ENCODE measurements around the gene TMEM182.

The TMEM182 gene

DNA sequence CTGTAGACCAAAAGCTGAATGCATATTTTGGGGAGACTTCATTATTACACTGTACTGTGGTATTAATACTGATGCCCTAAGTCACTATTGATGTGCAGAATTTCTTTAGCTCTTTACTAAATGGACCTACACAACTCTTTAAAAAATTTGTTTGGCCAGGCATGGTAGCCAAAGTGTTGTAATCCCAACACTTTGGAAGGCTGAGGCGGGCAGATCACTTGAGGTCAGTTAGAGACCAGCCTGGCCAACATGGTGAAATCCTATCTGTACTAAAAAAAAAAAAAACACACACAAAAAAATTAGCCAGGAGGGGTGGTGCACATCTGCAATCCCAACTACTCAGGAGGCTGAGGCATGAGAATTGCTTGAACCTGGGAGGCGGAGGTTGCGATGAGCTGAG, 6.4 kb downstream of the TMEM182 start:
- no peak for DNase-seq

DNA sequence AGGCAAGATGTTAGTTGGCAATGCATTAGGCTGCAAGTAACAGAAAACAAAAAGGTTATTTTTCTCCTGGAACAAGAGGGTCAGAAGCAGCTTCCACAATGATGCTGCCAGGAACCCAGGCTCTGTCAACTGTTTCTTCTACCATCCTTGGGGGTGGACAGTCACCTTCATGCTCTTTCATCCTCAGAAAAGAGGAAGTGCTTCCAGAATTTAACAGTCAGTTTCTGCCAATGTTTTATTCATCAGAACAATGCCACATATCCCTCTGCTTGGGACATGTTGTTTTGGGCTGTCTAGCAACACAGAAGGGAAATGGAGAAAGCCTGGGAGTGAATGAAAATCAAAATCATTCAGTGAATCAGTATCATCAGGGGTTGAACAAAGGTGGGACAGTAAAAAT, 7.1 kb downstream of the TMEM182 start:
- DNase-seq: no peak

DNA sequence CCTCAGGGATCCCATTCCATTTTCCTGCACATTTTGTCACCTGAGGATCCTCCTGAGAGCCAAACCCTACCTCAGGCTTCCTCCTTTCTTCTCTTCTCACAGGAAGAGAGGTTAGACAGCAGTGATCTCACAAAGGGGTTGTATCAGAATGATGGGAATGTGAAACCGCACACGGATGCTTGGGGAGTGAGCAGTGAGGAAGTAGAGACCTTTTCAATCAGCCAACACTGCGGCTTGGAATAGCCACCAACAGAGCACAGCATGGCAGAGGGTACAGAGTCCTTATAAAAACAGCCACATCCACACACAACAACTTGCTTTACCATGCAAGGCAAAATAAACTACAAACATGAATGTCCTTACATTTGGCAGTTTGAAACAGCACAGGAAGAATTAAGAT, 8.7 kb downstream of the TMEM182 start:
- no peak for DNase-seq

DNA sequence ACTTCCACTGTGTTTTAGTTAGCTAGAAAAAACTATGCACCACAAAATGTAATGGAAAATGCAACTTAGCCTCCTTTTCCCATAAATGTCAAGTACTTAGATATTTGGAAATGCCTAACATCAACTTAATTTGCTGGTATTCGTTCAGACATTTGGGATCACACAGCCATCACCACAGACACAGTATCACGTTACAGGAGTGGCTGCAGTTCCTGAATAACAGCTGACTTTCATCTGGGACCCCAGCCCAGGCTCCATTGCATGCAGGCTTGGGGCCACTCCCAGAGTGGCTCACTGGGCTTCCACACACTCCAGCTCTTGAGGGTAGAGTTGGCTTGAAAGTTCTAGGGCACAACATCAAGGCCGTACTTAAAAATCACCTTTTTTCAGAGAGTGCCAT, 9.3 kb downstream of the TMEM182 start:
- DNase-seq: no peak

DNA sequence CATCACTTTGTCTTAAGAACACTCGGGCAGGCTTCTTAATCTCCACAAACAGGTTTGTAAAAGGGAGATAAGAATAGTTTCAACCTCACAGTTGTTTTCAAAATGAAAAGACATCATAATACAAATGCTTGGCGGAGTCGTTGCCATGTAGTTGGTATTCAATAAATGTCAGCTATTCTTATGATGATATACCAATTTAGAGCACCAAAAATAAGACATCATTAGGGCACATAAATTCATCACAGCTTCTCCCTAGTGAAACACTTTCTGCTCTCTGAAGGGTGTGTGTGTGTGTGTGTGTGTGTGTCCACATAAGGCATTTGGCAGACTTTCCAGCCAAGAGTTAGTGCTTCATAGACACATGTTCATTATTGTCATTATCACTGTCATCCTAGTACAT, 10.8 kb downstream of the TMEM182 start:
- DNase-seq: no peak

DNA sequence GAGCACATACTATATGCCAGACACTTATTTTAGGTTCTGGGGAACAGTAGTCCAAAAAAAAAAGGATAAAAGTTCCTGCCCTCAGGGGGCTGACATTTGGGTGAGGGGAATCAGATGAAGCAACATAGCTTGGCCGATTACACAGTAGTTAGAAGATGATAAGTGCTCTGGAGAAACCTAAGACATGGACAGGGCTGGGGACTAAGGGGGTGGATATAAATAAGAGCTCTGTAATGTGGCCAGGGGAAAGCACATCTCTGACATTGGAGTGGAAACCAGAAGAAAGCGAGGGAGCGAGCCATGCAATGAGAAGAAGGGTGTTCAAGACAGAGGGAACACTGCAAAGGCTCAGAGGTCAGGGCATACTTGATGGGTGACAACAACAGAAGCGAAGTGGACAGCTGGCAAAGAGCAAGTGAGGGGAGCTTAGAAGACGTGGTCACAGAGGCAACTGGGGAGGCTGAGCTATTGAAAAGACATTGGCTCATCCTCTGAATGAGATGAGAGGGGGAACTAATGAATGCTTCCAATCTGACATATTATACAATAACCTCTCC, 11.4 kb downstream of the TMEM182 start:
- no peak for DNase-seq

DNA sequence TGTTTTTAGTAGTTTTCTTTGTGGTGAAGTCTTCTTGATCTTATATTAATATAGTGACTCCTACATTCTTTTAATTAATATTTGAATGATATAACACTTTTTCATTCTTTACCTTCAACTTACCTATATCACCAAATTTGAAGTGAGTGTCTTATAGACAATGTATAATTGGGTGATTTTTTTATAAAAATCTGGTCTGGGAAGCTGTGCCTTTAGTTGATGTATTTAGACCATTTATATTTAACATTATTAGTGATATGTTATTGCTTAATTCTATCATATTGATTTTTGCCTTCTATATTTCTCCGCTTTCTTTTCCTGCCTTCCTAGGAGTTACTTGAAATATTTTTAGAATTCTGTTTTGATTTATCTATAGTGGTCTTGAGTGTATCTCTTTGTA, 16.4 kb downstream of the TMEM182 start:
- DNase-seq: no peak

DNA sequence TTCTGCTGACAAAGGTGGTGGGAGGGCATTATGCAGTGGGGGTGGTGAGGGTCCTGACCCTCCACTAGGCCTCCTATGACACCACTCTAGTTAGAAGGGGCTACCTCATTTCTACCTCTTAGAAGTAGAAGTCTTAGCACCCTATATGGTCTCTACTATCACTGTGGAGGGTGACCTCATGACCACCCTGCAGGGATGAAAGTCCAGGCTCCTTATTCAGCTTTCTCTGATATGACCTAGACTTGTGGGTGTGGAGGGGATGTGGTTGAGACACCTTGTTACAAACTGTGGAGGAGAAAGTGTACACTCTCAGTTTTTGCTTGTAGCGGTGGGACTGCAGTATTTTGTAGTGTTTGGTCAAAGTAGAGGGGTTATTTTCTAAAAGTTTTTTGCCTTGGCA, 18.6 kb downstream of the TMEM182 start:
- no peak for DNase-seq

DNA sequence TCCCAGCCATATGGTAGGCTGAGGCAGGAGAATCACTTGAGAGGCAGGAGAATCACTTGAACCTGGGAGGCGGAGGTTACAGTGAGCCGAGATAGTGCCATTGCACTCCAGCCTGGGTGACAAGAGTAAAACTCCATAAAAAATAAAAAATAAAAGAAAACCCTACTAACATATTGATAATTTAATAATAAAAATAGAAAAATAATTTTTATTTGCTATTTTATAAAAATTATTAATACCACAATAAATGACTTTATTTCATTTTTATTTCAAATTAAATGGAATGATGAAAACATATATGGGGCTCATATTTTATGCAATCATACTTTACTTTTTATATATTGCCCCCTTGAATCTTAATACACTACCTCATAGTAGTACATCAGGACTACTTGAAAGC, 20.4 kb downstream of the TMEM182 start:
- no peak for DNase-seq

DNA sequence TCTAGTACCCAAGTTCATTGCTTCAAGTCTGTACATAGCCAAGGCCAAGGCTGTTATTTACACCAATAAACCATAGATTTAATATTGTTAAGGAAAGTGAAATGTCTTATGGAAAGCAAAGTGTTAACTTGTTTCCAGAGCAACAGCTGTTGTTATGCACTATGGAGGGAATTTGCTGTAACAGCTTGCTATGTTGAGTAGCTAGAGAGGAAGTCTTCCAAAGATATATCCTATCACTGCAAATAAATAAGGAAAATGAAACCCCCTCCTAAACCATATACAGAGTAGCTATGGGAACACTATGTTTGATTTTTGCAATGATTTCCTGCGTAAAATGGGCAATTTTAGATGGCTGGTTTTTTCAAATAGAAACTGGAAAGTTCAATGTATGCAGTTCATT, 21.1 kb downstream of the TMEM182 start:
- DNase-seq: no peak

DNA sequence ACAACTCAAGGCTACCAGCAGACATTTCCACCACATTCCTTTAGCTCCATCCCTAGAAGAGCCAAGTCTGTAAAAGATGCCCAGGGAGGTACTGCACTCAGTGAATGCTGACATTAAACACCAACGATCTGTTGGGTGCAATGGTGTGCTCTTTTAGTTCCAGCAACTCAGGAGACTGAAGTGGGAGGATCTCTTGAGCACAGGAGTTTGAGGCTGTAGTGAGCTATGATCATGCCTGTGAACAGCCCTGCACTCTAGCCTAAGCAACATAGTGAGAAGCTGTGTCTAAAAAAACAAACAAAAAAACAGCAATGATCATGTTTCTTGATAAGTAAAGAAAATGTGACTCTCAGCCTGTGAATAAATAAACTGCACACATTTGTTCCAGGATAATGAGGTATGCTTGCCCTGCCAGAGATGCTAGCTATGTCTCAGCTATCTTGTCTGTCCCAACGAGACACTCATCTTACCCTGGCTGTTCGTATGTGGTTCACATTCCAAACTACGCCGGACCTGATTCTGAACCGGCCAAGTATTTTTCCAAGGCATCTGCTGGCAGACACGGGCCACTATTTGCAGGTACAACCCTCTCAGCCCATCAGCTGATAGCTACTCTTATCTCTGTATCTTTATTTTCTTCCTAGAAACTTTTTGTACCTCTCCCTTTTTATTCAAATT, 21.8 kb downstream of the TMEM182 start:
- DNase-seq: no peak

DNA sequence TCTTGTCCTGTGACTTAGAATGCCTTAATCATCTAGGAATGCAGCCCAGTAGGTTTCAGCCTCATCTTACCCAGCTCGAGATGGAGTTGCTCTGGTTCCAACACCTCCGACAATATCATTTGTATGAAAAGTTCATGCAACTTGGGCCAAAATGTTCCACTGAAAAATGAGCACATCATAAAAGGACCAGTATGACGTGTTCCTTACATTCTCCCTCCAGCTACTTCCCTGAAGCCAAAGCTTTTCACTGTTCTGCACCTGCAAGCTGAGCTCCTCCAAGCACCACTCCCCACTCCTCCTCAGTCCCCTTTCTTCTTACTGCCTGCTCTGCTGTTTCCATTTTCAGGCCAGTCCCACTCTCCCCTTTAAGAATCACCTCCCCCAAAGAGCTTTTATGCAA, 23.1 kb downstream of the TMEM182 start:
- DNase-seq: no peak

DNA sequence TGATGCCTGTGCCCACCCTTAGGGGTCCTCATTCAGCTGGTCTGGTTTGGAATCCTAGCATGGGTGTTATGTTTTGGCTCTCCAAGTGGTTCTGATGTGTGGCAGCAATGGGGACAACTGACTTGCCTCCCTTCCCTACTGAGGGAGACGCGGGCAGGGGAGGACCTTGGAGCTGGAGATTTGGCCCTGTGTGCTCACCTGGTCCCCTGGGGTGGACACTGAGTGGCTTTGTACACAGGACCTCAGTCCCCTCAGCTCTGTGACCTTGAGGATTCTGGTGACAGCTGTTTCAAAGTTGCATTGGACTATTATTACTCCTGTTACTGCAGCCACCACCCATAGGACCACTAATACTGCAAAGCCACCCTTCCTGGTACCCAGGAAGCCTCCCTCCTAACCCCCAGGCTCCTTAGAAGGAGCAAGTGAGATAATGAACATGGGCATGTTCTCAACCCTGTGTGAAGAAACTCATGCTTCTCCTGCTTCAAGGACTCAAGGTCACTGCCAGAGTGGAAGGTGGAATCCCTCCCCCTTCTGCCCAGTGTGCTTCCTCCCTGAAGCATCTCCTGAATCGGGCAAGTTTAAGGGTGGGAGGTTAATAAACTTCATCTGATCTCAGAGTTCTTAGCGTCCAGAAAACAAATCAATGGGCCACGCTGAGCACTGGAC, 26.5 kb downstream of the TMEM182 start:
- DNase-seq: no peak

DNA sequence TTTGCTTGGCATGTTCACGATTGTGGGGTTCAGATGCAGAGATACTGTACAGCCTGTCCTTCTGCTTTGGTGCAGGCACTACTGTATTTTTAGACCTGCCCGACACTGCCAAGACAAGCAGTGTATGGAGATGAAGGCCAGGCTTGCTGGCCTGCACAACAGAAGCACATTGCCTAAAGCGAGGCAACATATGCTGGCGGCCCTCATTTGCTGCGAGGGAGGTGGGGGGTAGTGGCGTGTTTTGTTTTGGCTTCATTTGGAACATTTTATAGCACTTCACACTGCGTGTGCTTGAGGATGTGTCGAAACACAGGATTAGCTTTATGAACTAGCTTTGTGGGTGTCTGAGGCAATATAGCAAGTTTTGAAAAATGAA, 27.0 kb downstream of the TMEM182 start:
- no peak for DNase-seq

DNA sequence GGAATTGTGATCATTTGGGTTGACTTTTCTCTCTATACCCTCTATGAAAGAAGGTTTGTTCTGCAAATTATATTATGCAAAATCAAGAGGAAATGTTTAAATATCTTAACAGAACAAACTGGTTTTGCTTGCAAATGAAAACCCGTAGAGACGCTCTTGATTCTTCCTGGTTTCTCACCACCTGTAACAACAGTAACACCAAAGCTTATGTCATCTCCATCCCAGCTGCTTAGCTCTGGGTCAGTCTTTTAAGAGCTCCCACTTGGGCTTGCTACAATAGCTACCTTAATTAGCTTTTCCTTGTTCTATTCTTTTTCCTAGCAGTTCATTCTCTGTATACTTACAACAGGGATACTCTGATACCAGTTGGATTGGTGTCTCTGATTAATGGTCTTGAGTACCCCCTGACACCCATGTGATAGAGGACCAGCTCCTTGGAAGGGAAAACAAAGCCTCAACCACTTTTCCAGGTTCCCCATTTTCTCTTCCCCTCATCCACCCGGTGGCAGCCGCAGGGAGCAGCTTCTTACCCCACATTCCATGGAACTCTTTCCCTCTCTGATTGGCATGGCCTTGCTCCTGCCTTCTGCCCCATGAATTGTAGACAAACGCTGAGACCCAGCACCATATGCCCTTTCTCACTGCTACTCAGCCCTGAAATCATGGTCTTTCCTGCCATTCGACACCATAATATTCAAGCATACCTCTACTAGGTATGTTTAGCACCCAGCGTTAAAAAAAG, 27.7 kb downstream of the TMEM182 start:
- DNase-seq: no peak

DNA sequence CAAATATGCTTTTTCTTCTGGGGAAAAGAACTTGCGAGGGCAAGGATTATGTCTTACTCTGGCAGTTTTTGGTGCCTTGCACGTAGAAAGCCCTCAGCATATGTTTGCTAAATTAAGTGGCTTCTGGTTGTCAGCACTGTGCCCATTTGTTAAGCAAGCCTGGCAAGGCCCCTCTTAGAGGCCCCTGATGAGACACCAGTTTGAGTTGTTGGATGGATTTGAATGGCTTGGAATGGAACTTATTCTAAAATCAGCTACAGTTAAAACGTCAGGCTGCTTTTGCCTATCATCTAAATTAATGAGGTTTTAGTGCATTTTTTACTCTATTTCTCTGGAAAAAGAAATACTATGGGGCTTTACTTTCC, 28.2 kb downstream of the TMEM182 start:
- no peak for DNase-seq

DNA sequence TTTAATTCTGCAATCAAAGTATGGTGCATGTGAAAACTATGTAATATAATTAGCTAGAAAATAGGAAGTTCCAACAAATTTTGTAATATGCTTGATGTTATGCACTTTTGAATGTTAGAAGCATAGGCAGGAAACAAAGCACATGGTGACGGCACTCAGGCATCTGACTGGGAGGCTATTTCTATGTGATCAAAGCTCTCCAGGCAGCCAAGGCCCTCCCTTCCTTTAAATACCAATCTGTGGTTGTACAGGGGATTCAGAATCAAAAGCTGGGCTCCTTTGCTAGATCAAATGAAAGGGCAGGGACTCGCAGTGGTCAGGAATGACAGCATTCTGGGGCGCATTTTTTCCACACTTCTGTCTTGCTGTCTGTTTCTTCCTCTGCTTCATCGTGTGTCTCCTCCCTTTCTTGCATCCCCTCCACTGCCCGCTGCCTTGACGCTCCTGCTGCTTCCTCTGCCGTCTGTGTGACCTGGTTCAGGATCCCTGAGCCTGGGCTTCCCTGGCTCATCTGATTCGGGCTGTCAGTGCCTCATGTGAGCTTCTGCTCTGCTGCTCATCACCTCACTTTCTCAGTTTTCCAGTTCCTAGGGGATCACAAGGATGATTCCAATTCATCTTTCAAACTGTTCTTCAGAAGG, 30.9 kb downstream of the TMEM182 start:
- DNase-seq: no peak

DNA sequence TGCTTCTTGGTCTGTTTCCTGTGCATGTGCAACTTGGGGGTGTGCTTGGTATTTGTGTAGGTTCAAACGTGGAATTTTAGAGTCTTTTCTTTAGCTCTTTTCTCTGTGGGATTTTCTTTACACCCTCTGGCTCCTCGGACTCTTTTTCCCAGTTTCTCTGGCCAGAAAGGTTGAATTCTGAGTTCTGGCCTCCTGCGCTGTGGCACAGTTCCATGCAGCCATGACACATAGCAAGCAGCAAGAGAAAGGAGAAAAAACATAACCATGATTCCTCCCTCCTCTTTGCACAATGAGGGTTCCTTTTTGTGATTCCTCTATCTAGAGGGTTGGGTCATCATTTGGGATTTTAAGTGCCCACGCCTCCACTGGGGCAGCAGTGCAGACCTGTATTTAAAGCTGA, 33.8 kb downstream of the TMEM182 start:
- DNase-seq: no peak

DNA sequence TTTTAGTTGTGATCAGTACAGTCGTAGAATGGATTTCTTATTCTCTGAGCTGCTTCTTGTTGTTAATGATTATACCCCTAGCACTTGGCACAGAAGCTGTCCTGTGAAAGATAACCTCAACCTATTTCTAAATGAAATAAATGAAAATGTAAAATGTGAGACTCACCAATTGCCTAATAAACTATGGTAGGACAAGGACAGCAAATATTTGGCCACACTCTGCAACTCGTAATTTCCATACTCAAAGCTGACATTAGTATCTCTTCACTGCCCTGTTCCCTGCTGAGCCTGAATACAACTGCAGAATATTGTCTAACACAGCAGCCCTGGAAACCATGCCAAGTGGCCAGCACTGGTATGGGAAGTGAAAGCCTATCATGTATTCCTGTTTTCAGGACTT, 34.5 kb downstream of the TMEM182 start:
- DNase-seq: no peak

DNA sequence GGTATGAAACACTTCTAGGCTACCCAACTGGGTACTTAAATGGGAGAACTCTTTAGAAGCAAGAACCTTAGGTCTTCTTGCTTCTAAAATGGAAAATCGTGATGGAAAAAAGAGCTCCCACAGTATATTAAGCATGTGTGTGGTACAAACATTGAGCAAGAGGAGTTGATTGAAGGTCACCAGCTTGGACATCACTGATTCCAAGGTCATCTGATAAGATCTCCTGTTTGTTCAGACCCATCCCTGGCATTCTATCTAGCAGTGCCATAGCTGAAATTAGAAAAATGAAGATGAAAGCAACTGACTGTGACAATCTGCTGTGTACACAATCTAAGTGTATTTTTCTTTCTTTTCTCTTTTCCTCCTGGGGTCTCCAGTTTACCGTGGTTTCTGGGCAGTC, 35.7 kb downstream of the TMEM182 start:
- DNase-seq: no peak

DNA sequence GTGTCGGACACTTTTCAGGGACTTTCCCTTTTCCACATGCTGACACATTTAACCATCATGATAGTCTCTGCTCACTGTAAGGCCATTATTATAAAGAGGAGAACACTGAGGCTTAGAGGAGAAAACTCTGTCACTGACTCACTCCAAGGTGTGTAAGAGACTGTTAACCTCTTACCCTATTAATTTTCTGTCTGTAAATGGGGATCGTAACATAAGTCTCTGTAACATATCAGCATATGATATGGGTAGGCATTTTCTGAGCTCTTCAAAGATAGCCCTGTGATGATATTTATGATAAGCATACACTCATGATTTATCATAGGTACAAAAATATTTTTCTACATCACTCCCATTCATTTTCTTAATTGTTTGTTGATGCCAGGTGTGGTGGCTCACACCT, 36.4 kb downstream of the TMEM182 start:
- no peak for DNase-seq

DNA sequence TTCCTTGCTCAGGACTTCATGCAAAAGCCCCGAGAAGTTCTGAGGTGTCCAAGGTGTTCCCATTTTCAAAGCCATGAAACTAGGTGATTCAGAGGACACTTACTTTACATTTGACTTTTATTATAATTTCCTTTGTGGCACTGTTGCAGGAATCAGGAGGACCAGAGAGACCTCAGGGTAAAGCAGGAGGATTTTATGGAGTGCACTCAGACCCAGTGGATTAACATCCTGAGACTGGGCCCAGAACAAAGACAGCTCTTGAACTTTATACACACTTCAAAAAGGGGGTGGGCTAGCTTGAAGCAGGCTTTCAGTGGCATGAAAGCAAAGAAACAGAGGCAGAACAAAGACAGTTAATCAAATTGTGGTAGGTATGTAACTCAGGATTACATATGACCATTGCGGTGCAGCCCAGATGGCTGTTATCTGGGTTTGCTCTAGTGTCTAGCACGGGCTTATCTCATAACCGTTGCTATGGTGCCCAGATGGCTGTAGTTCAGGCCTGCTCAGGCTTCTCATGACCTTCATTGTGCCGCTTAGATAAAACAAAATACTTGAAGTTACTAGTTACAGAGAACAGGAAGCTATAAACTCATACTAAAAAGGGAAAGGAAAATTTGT, 39.4 kb downstream of the TMEM182 start:
- DNase-seq: no peak
